Measurements from ENCODE around the gene CMBL.
"Not testable (repeated sequence)": the region's sequence is repeated elsewhere in the genome, so short reads cannot be mapped to it uniquely, and the experiment has no call there.

The CMBL gene

DNA sequence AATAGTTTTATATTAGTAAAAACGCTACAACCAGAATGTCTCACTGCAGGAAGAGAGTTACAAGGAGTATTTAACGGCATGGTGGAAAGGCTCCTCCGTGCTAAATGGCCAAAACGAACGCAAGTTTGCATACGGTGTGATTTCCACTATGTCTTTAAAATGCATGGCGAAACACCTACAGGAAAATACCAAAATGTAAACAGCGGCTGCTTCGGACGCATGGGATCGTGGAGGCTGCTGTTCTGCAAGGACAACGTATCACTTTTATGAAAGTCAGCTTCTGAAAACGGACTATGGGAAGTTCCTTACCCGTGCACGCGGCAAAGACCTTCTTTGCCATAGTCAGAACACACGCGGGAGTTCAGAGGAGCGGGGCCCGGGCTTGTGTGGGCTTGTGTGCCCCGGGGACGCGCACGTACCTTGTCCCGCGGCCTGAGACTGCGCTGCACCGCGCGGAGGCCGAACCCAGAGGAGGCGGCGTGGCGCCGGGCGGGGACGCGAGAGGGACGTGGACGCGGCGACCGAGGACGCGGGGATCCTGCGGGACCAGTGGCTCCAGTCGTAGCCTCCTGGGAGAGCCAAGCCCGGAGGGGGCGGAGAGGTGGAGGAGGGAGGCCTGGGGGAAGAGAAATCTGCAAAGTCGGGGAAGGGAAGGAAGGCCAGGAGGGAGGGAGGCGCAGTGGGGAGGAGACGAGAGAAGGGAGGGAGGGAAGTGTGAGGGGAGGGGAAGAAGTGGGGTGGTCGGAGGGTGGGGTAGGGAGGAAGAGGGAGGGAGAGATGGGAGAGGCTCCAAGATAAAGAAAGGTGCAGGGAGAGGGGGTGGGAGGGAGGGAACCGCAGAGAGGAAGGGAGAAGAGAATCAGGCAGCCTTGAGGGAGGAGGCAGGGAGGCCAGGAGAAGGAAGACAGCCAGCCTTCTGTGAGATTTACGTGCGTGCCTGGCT, at the start of gene CMBL:
CMBL (minus strand) TSS at position 697 of the 943 bp plus-strand sequence. CDS start 17,140 bp downstream, outside the sequence.
- no peak for DNase-seq (ENCODE audit: low read depth)

DNA sequence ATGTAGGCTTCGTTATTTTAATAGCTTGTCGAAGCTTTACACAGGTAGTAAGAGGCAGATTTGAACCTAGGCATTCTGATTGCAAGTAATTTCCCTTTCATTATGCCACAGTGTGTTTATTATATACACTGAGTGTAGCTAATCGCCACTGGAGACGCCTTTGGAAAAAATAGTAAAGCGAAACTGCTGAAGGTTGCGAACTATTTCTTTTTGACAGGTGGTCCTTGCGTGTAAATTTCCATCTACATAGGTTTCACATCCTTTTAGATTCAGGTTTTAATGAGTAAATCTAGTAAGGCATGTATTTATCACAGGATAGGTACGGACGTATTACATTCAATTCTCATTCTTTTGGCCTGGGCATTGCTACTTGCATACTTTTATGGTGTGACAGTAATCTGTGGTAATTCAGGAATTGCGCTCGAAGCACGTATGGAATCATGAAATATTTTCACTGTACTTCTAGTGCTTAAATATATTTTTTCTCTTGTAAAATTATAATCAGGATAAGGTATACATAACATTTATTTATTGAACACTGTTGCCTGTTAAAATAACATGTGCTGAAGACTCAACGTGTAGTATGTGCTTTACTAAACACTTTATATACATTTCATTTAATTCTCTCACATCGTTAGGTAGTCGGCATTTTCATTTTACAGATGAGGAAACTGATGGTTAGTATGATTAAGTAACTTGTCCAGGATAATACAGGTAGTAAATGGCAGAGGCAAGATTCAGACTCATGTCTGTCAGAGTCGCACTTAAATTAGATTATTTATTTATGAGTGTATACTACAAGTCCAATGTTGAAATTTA, 47.6 kb upstream of the CMBL start:
- DNase-seq (ENCODE audit: low read depth): no peak

DNA sequence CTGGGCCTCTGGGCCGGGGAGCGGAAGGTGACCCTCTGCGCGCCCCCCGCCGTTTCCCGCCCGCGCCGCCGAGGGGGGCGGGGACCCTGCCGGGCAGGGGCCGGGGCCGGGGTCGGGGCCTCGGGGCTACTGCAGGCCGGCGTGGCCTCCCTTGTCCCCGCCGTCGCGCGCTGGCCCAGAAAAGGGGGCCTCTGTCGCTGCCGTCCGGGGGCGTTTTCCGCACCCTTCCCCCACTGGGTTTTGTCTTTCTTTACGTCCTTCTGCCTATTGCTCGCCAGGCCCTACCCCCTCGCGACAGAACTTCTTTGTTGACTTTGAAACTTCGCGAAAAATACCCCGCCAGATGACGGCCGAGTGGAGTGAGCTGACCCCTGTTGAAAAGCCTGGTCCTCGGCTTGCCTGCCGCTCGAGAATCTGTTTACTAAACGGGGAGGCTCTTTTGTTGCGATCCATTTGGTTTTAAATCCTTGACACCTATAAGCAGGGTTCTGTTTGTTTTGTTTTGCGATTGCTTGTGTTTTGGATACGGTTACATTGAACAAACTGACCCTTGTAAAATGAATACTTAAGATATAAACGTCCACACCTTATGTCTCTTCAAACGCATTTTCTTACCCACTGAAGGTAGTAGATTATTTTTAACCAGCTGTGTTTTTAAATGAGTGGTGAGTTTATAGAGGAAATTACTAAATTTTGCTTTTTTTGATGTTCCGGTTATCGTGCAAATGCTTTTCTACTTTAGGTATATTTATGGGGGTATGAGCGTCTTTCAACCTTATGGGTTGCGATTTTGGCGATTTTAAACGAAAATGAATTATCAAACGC, 46.6 kb upstream of the CMBL start:
- peak; percentile 42 for DNase-seq (ENCODE audit: low read depth)

DNA sequence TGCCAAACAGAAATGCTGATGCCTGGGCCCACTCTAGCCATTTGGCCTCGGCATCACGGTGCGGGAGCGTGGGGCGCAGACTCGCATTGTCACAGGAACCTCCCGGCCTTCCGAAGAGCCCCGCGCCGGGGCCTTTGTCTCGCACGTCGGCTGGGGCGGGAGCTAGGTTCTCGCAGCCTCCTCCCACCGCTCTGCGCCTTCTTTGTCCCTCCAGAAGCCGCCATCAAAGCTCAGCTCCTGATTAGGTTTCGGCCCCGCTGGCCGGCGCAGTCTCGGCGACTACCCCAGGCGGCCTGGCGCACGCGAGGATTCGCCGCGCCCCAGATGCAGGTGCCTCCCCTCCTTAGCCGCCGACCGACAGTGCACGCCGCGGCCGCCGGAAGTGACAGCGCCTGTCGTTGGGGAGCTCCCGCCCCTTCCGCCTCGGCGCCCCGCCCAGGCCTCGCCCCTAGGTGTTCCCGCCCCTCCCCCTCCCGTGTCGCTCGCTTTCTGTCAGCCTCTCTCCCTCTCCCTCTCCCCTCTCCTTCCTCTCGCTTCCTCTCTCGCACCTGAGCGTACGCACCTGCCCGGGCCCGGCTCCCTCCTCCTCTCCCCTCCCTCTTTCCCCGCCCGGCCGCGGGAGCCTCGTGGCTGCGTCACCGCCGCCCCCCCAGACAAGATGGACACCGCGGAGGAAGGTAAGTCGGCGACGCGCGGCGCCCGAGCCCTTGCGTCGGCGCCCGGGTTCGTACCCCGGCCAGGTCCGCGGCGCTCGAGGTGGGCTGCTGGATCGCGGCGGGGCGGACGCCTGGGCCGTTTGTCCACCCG, 45.7 kb upstream of the CMBL start, which contains the start of gene MARCHF6:
MARCHF6 (plus strand) TSS at position 455 of the 807 bp plus-strand sequence; CDS start at position 659, 204 bp downstream.
- peak; percentile 96 for DNase-seq (ENCODE audit: low read depth)

DNA sequence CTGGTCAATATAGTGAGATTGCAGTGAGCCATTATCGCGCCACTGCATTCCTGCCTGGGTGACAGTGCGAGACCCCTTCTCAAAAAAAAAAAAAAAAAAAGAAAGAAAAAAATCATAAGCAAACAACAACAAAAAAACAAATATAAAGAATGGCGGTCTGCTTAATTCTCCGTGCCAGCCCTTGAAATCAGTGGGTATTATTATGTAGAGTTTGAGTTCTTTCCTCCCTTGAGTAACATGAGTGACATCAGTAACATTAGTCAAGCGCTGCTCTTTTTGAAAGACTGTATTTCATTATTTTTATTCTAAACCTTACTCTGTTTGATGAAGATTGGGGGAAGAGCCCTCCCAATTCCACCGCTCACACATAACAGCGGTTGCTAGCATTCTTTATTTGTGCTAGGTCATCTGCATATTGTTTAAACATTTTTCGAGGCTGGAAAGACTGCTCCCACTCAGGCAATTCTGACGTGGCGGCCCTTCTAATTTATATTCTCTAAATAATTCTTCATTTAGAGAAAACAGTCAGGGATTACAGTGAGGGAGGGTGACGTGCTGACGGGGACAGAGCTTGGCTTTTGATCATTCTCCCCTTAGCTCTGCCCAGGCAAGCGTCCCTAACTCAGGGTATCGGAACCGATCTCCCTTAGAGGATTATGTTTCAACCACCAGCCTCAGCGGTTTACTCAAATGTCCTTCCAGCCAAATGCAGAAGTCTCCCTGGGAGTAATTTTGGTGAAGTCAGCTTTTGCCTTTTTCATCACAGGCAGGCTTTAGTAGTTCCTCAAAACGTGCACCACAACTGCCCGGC, 44.9 kb upstream of the CMBL start:
- DNase-seq (ENCODE audit: low read depth): no peak

DNA sequence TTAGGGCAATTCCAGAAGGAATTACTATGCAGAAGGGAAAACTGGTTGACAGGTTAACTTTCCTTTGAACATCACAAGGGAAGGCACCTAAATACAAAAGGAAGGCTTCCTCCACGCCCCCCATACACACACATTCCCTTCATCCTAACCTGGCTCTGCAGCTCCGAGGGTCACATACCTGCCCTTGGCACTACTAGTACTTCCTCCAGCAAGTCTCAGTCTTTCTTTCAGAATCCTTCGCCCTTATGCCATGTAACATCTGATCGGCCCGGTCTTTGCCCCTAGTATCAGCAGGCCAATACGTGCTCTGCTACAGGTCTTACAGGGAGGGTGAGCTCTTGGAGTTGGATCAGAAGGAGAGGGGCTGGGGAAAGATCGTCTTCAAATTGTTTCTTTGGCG, 44.2 kb upstream of the CMBL start:
- no peak for DNase-seq (ENCODE audit: low read depth)

DNA sequence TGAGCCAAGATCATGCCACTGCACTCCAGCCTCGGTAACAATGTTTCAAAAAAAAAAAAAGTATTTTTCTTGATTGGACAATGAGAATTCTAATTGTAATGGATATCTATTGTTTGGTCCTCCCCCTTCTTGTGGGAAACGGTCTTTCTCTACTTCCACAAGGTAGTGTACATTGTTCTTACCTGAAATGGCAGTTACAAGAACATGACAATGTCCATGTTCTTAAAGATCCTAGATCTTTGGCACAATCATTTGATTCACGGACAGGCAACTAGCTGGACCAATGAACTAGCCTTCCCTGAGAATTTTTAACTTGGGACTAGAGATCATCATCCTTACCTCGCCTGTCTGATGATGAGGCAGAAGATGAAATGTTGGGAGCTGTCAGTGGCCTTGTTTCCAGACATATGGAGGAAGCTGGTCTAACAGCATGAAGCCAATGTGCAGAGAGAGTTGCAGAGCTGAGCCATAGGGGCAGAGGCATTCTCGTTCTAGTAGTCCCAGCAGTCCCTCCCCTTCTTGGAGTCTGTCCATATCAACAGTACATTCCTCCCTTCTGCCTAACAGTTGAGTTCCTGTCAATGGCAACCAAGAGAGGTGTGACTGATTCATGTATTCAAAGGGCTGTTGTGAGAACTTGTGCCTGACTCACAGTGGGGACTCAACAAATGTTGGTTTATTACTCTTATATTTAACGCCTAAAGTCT, 43.6 kb upstream of the CMBL start:
- DNase-seq (ENCODE audit: low read depth): no peak

DNA sequence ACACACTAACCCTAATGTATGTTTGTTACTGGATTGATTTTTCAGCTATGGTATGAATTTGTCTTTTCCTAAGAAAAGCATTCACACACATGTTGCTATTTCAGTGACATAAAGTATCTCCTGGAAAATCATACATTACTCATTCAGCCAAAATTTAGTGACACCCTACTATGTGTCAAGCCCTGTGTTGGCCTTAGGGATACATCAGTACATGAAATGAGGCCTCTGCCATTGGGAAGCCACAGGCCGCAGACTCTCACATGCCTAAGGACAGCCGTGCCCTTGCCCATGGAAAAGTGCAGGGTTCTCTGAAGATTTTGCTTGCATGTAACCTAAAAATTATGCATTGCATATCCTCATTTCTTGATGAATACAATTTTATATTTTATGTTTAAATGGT, 40.6 kb upstream of the CMBL start:
- no peak for DNase-seq (ENCODE audit: low read depth)

DNA sequence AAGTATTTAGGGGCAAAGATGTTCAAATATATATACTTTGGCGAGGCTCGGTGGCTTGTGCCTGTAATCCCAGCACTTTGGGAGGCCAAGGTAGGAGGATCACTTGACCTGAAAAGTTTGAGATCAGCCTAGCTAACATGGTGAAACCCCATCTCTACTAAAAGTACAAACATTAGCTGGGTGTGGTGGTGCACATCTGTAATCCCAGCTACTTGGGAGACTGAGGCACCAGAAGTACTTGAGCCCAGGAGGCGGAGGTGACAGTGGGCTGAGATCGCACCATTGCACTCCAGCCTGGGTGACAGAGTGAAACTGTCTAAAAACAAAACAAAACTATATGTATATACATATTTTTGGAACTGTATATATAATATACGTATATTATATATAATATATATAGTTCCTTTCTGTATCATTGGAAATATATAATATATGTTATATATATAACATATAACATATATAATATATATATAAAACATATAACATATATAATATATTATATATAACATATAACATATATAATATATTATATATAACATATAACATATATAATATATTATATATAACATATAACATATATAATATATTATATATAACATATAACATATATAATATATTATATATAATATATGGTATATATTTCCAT, 36.9 kb upstream of the CMBL start:
- not testable (repeated sequence) for DNase-seq (ENCODE audit: low read depth)

DNA sequence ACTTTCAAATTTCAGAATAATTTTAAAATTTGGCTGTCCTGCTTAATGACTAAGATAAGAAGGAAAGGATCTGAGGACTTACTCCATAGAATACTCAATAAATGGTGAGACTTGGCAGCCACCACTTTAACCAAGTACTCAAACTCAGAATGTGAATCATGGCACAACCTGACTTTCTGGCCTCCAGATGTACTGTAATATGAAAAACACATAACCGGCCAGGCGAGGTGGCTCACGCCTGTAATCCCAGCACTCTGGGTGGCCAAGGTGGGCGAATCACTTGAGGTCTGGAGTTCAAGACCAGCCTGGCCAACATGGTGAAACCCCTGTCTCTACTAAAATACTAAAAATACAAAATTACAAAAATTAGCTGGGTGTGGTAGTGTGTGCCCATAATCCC, 35.8 kb upstream of the CMBL start:
- no peak for DNase-seq (ENCODE audit: low read depth)

DNA sequence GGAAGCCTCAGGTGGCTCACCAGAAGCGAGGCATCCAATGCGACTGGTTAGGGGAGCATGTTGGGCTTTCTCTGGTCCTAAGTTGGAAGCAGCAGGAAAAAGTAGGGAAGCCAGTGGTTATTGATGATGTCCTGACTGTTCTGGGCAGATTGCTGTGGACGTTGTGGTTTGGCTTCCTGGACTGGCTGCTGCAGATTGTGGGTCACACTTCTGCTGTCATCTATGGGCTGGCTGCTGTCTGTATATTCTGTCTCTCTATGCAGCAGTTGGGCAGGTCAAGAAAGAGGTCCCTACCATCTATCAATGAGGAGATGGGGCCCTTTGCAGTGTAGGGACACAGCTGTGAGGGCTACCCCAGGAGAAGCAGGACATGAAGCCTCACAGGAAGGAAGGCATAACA, 32.3 kb upstream of the CMBL start:
- DNase-seq (ENCODE audit: low read depth): no peak

DNA sequence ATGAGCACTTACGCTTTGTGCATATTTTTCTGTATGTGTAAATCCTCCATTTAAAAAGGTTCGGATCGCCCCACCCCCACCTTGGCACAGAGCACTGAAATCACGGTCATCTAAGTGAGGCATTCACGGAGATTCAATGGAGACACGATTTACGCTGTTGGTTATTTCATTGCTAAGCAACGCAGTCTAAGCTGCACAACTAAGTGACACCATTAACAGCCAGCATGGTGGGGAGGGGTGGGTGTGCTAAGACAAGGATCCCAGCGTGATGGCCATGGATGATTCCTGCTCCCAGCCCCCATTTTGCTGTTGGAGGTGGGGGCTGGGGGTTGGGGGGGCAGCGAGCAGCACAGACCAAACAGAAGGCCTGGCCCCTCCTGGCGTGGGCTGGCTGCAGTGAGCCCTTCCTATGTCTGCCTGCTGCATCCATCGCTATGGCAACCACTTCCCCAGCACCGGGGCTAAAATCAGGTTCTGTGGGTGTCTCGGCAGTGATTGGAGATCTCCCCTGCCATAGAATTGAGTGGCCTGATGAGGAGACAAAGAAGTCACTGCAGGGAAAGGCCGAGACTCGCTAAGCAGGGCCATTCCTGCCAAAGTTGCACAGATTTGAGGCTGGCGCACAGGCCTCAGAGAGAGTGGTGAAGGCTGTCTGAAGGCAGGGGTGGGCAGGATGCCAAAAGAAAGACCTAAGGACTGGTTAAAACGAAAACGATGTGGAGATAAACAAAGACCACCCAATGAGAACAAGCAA, 31.5 kb upstream of the CMBL start:
- no peak for DNase-seq (ENCODE audit: low read depth)

DNA sequence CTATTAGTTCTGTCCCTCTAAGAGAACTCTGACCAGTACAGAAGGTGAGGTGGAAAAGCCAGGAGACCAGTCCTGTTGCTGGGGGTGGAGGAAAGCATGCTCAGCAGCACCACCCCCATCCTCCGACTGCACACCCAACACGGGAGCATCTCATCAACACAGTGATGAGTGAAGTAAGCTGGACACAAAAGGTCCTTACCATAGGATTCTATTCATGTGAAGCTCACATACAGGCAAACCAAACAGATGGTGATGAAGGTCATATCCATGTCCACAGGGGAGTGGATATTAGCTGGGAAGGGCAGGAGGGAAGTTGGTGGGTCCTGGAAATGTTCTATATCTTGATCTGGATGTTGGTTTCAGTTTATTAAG, 31.0 kb upstream of the CMBL start:
- DNase-seq (ENCODE audit: low read depth): no peak

DNA sequence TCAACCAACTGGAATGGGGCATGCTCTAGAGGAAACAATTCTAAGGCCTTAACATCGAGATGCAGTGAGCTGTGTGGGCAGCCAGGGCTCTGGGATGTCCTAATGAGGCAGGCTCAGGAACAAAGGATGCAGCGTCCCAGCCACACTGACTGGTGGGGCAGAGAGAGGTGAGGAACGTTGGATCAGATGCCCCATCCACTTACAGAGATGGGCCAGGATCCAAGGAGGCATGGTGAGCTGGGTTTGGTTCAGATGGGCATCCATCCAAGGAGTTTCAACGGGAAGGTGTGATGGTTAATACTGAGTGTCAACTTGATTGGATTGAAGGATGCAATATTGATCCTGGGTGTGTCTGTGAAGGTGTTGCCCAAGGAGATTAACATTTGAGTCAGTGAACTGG, 30.3 kb upstream of the CMBL start:
- no peak for DNase-seq (ENCODE audit: low read depth)

DNA sequence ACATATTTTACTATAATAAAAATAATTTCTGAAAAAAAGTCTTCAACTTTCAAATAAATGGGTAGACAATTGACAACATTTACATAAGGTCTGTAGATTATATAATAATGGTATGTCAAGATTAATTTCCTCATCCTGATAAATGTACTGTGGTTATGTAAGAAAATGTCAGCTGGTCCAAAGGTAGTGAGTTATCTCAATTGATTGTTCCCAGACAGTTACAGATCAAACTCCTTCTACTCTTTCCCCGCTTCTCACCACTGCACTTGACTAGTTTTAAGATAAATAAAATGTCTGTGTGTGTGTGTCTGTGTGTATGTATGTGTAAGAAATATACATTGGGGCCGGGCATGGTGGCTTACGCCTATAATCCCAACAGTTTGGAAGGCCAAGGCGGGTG, 29.4 kb upstream of the CMBL start:
- no peak for DNase-seq (ENCODE audit: low read depth)

DNA sequence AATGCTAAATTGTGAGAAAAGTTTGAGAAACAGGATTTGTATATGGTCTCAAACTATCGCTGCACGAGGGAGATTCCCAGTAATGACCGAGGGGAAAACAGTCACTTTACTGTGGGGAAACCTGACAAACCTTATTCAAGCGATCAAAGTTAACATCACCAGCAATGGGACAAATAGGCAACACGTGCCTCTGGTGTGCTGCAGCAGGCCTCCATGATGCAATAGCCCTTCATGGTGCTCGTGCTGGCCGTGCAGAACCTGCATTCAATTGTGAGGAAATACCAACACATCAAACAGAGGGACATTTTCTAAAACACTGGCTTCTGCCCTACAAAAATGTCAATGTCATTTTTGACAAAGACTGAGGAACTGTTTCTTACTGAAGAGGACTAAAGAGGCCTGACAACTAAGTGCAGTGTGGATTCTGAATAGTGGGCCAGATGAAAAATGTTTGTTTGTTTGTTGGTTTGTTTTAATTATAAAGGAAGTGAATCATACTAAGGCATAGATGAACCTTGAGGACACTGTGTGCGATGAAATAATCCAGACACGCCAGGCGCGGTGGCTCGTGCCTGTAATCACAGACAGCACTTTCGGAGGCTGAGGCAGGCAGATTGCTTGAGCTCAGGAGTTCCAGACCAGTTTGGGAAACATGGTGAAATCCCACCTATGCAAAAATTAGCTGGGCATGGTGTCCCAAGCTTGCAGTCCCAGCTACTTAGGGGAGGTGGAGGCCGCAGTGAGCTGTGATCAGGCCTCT, 28.2 kb upstream of the CMBL start:
- no peak for DNase-seq (ENCODE audit: low read depth)

DNA sequence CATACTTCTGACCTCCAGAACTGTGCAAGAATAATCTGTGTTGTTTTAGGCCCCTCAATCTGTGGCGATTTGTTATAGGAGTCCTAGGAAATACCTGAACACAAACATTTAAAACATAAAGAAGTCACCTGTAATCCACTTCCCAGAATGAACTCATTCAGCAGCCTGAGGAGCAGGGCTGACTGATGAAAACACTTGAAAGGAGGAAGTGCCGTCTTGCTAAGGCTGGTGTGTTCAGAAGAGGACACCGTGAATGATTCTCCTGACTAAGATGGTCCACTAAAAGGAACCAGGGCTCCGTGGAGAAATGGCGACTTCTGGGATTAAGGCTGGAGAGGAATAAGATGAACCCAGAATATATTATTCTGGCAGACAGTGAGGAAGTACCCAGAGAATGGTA, 27.1 kb upstream of the CMBL start:
- DNase-seq (ENCODE audit: low read depth): no peak

Data from activated T-helper 9 cell treated with anti-CD3 and anti-CD28 coated beads, Interleukin-2, amount 50 U/mL, for 16 hours (primary cell).